ENCODE measurements around the gene VAC14. TPM values are rescaled to one million over a fixed set of nuclear protein-coding genes. Genes with fewer than 3 reads are reported as not detected.
A peak's percentile ranks its signal among the peaks of the same experiment; 100 is the strongest.

VAC14 gene
- total and polyA plus RNA-seq, 4 experiments from 2014 or later, result 30.0 to 41.8 (median 39.2) TPM

GRCh38 chr16:70689035-70689969, 111.7 kb downstream of the VAC14 start:
- ChIA-PET CTCF (ENCODE audit: partially characterized antibody) (no interaction called here), POLR2A (ENCODE audit: partially characterized antibody) (no interaction called here)
- no peaks in the 10 kb centered on the region for H3K9me3 ChIP-seq (ENCODE audit: control insufficient read depth in 1 of 2, low read length in 2 of 2)
- Mint-ChIP-seq H3K4me1 (peaks cover 0 to 8% (median 3%) of the 10 kb centered on the region in 4 donors), H3K27ac (peak overlapping the region in 2 of 7 donors; percentile 65 to 80), H3K9me3 (no peaks in the 10 kb centered on the region), H3K27me3 (peaks cover 5 to 6% of the 10 kb centered on the region in 2 donors), H3K36me3 (peaks cover 0 to 5% of the 10 kb centered on the region in 2 donors), H3K4me3 (no peak overlapping the region)
- no peak overlapping the region for H3K4me3 ChIP-seq (ENCODE audit: low read length in 2 of 2)
- DNase-seq, result peak in 1 of 5 donors; percentile 18
- H3K27me3 ChIP-seq (ENCODE audit: insufficient read depth, low read length), result peaks cover 5% of the 10 kb centered on the region
- H3K27ac ChIP-seq (ENCODE audit: low read depth, low read length), result no peak overlapping the region
- no peaks in the 10 kb centered on the region for H3K36me3 ChIP-seq (ENCODE audit: insufficient read depth, low read length)
- intact Hi-C loops (cut with micrococcal nuclease), result loop anchor here (5.0 kb wide), 1 partner anchor 48 kb away; no protein-coding TSS in a partner anchor
- peaks cover 7% of the 10 kb centered on the region for H3K4me1 ChIP-seq (ENCODE audit: insufficient read depth, low read length)

- CTCF ChIA-PET (ENCODE audit: partially characterized antibody), result no interaction called here
- H3K36me3 Mint-ChIP-seq, result peaks cover 0 to 5% of the 10 kb centered on the region in 2 donors
- POLR2A ChIA-PET (ENCODE audit: partially characterized antibody), result no interaction called here
- H3K36me3 ChIP-seq (ENCODE audit: insufficient read depth, low read length), result no peaks in the 10 kb centered on the region
- H3K27ac Mint-ChIP-seq, result no peak overlapping the region
- no peaks in the 10 kb centered on the region for H3K9me3 Mint-ChIP-seq
- H3K4me1 ChIP-seq (ENCODE audit: insufficient read depth, low read length), result peaks cover 7% of the 10 kb centered on the region
- peak in 1 of 5 donors; percentile 21 for DNase-seq
- intact Hi-C loops (cut with micrococcal nuclease), result loop anchor here (5.0 kb wide), 1 partner anchor 49 kb away; no protein-coding TSS in a partner anchor
- no peaks in the 10 kb centered on the region for H3K9me3 ChIP-seq (ENCODE audit: control insufficient read depth in 1 of 2, low read length in 2 of 2)
- no peak overlapping the region for H3K27ac ChIP-seq (ENCODE audit: low read depth, low read length)
- peaks cover 0 to 8% (median 3%) of the 10 kb centered on the region in 4 donors for H3K4me1 Mint-ChIP-seq
- H3K27me3 Mint-ChIP-seq, result peaks cover 9 to 10% of the 10 kb centered on the region in 2 donors
- H3K4me3 ChIP-seq (ENCODE audit: low read length in 2 of 2), result no peak overlapping the region
- no peak overlapping the region for H3K4me3 Mint-ChIP-seq
- peaks cover 5% of the 10 kb centered on the region for H3K27me3 ChIP-seq (ENCODE audit: insufficient read depth, low read length)
These were observed 112.7 kb downstream of the VAC14 start for GRCh38 chr16:70688246-70688742.

- Histone ChIP-seq H3K36me3 (ENCODE audit: insufficient read depth, low read length) (no peaks in the 10 kb centered on the region), H3K9me3 (ENCODE audit: control insufficient read depth in 1 of 2, low read length in 2 of 2) (no peaks in the 10 kb centered on the region), H3K4me1 (ENCODE audit: insufficient read depth, low read length) (peaks cover 7% of the 10 kb centered on the region), H3K27me3 (ENCODE audit: insufficient read depth, low read length) (peaks cover 5% of the 10 kb centered on the region), H3K4me3 (ENCODE audit: low read length in 2 of 2) (no peak overlapping the region), H3K27ac (ENCODE audit: low read depth, low read length) (no peak overlapping the region)
- ChIA-PET POLR2A (ENCODE audit: partially characterized antibody) (no interaction called here), CTCF (ENCODE audit: partially characterized antibody) (interaction anchor here (0.6 kb wide), 1 partner anchor 417 kb away, joined by 3 read pairs; no protein-coding TSS in a partner anchor)
- Mint-ChIP-seq H3K4me1 (peaks cover 0 to 8% (median 3%) of the 10 kb centered on the region in 4 donors), H3K9me3 (no peaks in the 10 kb centered on the region), H3K27ac (no peak overlapping the region), H3K36me3 (peaks cover 0 to 2% of the 10 kb centered on the region in 2 donors), H3K27me3 (peaks cover 9 to 11% of the 10 kb centered on the region in 2 donors), H3K4me3 (no peak overlapping the region)
- DNase-seq, result peak in 1 of 5 donors; percentile 20
- intact Hi-C loops (cut with micrococcal nuclease), result loop anchor here (5.0 kb wide), 1 partner anchor 50 kb away; no protein-coding TSS in a partner anchor
These were observed 113.2 kb downstream of the VAC14 start for GRCh38 chr16:70687671-70688245.

GRCh38 chr16:70687102-70687511, 113.9 kb downstream of the VAC14 start:
- Mint-ChIP-seq H3K4me1 (peaks cover 0 to 8% (median 3%) of the 10 kb centered on the region in 4 donors), H3K4me3 (peak overlapping the region in 5 of 8 donors; percentile 13 to 65 (median 61)), H3K27ac (no peak overlapping the region), H3K9me3 (no peaks in the 10 kb centered on the region), H3K27me3 (peaks cover 13 to 16% of the 10 kb centered on the region in 2 donors), H3K36me3 (peaks cover 0 to 2% of the 10 kb centered on the region in 2 donors)
- peaks cover 5% of the 10 kb centered on the region for H3K27me3 ChIP-seq (ENCODE audit: insufficient read depth, low read length)
- ChIA-PET CTCF (ENCODE audit: partially characterized antibody) (interaction anchor here (0.6 kb wide), 1 partner anchor 97 kb away, joined by 3 read pairs; no protein-coding TSS in a partner anchor), POLR2A (ENCODE audit: partially characterized antibody) (no interaction called here)
- no peak overlapping the region for H3K27ac ChIP-seq (ENCODE audit: low read depth, low read length)
- H3K4me1 ChIP-seq (ENCODE audit: insufficient read depth, low read length), result peaks cover 7% of the 10 kb centered on the region
- peak in 1 of 5 donors; percentile 31 for DNase-seq
- H3K9me3 ChIP-seq (ENCODE audit: control insufficient read depth in 1 of 2, low read length in 2 of 2), result no peaks in the 10 kb centered on the region
- H3K4me3 ChIP-seq (ENCODE audit: low read length in 2 of 2), result no peak overlapping the region
- intact Hi-C loops (cut with micrococcal nuclease), result loop anchor here (5.0 kb wide), 1 partner anchor 50 kb away; no protein-coding TSS in a partner anchor
- no peaks in the 10 kb centered on the region for H3K36me3 ChIP-seq (ENCODE audit: insufficient read depth, low read length)

- Mint-ChIP-seq H3K27me3 (peaks cover 13 to 16% of the 10 kb centered on the region in 2 donors), H3K36me3 (peaks cover 0 to 2% of the 10 kb centered on the region in 2 donors), H3K27ac (peak overlapping the region in 1 of 7 donors; percentile 46), H3K4me1 (peaks cover 0 to 8% (median 3%) of the 10 kb centered on the region in 4 donors), H3K4me3 (peak overlapping the region; percentile 10 to 70 (median 62)), H3K9me3 (no peaks in the 10 kb centered on the region)
- H3K36me3 ChIP-seq (ENCODE audit: insufficient read depth, low read length), result no peaks in the 10 kb centered on the region
- no peak overlapping the region for H3K27ac ChIP-seq (ENCODE audit: low read depth, low read length)
- no peaks in the 10 kb centered on the region for H3K9me3 ChIP-seq (ENCODE audit: control insufficient read depth in 1 of 2, low read length in 2 of 2)
- ChIA-PET CTCF (ENCODE audit: partially characterized antibody) (interaction anchor here (0.6 kb wide), 1 partner anchor 97 kb away, joined by 3 read pairs; no protein-coding TSS in a partner anchor), POLR2A (ENCODE audit: partially characterized antibody) (no interaction called here)
- DNase-seq, result no peak
- H3K4me3 ChIP-seq (ENCODE audit: low read length in 2 of 2), result no peak overlapping the region
- intact Hi-C loops (cut with micrococcal nuclease), result loop anchor here (5.0 kb wide), 1 partner anchor 51 kb away; no protein-coding TSS in a partner anchor
- peaks cover 7% of the 10 kb centered on the region for H3K4me1 ChIP-seq (ENCODE audit: insufficient read depth, low read length)
- peaks cover 5% of the 10 kb centered on the region for H3K27me3 ChIP-seq (ENCODE audit: insufficient read depth, low read length)
These were observed 114.4 kb downstream of the VAC14 start for GRCh38 chr16:70686376-70687101.

GRCh38 chr16:70685938-70686375, 115.0 kb downstream of the VAC14 start, which contains the start of gene MTSS2:
Gene MTSS2, minus strand, starts transcription at chr16:70686053. Its CDS starts 262 bp downstream, at chr16:70685791.
- no peak within 1 kb of the TSS for H3K4me3 ChIP-seq (ENCODE audit: low read length in 2 of 2)
- H3K9me3 ChIP-seq (ENCODE audit: control insufficient read depth in 1 of 2, low read length in 2 of 2), result no peaks in the 10 kb centered on the region
- H3K27me3 Mint-ChIP-seq, result peaks cover 13 to 16% of the 10 kb centered on the region in 2 donors
- no peaks in the 10 kb centered on the region for H3K36me3 ChIP-seq (ENCODE audit: insufficient read depth, low read length)
- H3K4me1 Mint-ChIP-seq, result peaks cover 0 to 8% (median 3%) of the 10 kb centered on the region in 4 donors
- POLR2A ChIA-PET (ENCODE audit: partially characterized antibody), result no interaction called here
- no peak within 1 kb of the TSS for H3K27ac ChIP-seq (ENCODE audit: low read depth, low read length)
- H3K4me1 ChIP-seq (ENCODE audit: insufficient read depth, low read length), result peaks cover 7% of the 10 kb centered on the region
- H3K4me3 Mint-ChIP-seq, result peak within 1 kb of the TSS; percentile 20 to 70 (median 62)
- peaks cover 0 to 2% of the 10 kb centered on the region in 2 donors for H3K36me3 Mint-ChIP-seq
- peak in 1 of 5 donors; percentile 27 for DNase-seq
- CTCF ChIA-PET (ENCODE audit: partially characterized antibody), result no interaction called here
- no peaks in the 10 kb centered on the region for H3K9me3 Mint-ChIP-seq
- intact Hi-C loops (cut with micrococcal nuclease), result loop anchor here (5.0 kb wide), 1 partner anchor 51 kb away; no protein-coding TSS in a partner anchor
- H3K27me3 ChIP-seq (ENCODE audit: insufficient read depth, low read length), result peaks cover 5% of the 10 kb centered on the region
- H3K27ac Mint-ChIP-seq, result peak within 1 kb of the TSS in 1 of 7 donors; percentile 46
